Urinary bladder (tissue), 4 donors: Measurements from ENCODE around the gene DCX. TPM values are rescaled to one million over a fixed set of nuclear protein-coding genes. Genes with fewer than 3 reads are reported as not detected.

Experiments used
- DNase-seq: peaks from one replicate; pipeline ENCODE4 v3.0.0-alpha.2; 2015; ENCODE audit errors: extremely low spot score
- H3K27ac ChIP-seq: one replicate; pipeline ENCODE4 v1.5.1; 2013; ENCODE audit warnings: low read depth, mild to moderate bottlenecking, moderate library complexity
- H3K36me3 ChIP-seq: one replicate; pipeline ENCODE4 v1.6.1; 2013; ENCODE audit warnings: mild to moderate bottlenecking, moderate library complexity; ENCODE audit not compliant: insufficient read depth
- H3K4me1 ChIP-seq: one replicate; pipeline ENCODE4 v1.6.1; 2013; ENCODE audit warnings: mild to moderate bottlenecking, moderate library complexity; ENCODE audit not compliant: insufficient read depth
- H3K4me3 ChIP-seq: one replicate; pipeline ENCODE4 v1.5.1; 2013; ENCODE audit warnings: low read depth, low read length
- WGBS: extraction: QIAGEN DNeasy Blood & Tissue Kit; methylation state at CpG from one replicate; pipeline ENCODE4 v1.1.7; 2013; 5-methylcytosine and 5-hydroxymethylcytosine counted together
- polyA plus RNA-seq: library from polyadenylated mRNA; stranded (reverse); fragments of 200-250 nt; gene quantifications from one replicate; pipeline ENCODE4 v1.2.3, GENCODE V29; 2013
- total RNA-seq: library from RNA; depleted of rRNA; stranded (reverse); fragments of >200 nt; gene quantifications from one replicate; pipeline ENCODE4 v1.2.3, GENCODE V29; 2014
- donor health status: healthy with polysubstance abuse.
- donor health status: healthy.

DCX gene
- total RNA-seq: 9.6 TPM
- polyA plus RNA-seq: 0.04 TPM

GRCh38 chrX:111411983-111412382 lies at the start of gene DCX:
DCX (minus strand) TSS chrX:111412192; CDS start chrX:111410398, 1,794 bp downstream.
- no peak for DNase-seq
- H3K27ac ChIP-seq: no peak within 1 kb of the TSS
- no peaks in the 10 kb centered on the region for H3K36me3 ChIP-seq
- no peaks in the 10 kb centered on the region for H3K4me1 ChIP-seq
- 12% methylated on average over 3 of the region's 3 CpGs for WGBS
- no peak within 1 kb of the TSS for H3K4me3 ChIP-seq

- H3K4me1 ChIP-seq: no peaks in the 10 kb centered on the region
- no peak for DNase-seq
- H3K27ac ChIP-seq: no peak overlapping the region
- H3K36me3 ChIP-seq: no peaks in the 10 kb centered on the region
- H3K4me3 ChIP-seq: no peak overlapping the region
These were observed 48.6 kb upstream of the DCX start for GRCh38 chrX:111460607-111461006.

GRCh38 chrX:111447298-111447697 lies 35.3 kb upstream of the DCX start:
- 36% methylated on average over 3 of the region's 3 CpGs for WGBS
- no peak overlapping the region for H3K4me3 ChIP-seq
- H3K27ac ChIP-seq: no peak overlapping the region
- H3K36me3 ChIP-seq: no peaks in the 10 kb centered on the region
- no peak for DNase-seq
- H3K4me1 ChIP-seq: no peaks in the 10 kb centered on the region

GRCh38 chrX:111445485-111445884 lies 33.5 kb upstream of the DCX start:
- H3K4me1 ChIP-seq: no peaks in the 10 kb centered on the region
- DNase-seq: no peak
- H3K27ac ChIP-seq: no peak overlapping the region
- H3K36me3 ChIP-seq: no peaks in the 10 kb centered on the region
- WGBS: 35% methylated on average over 3 of the region's 3 CpGs
- H3K4me3 ChIP-seq: no peak overlapping the region

DNA sequence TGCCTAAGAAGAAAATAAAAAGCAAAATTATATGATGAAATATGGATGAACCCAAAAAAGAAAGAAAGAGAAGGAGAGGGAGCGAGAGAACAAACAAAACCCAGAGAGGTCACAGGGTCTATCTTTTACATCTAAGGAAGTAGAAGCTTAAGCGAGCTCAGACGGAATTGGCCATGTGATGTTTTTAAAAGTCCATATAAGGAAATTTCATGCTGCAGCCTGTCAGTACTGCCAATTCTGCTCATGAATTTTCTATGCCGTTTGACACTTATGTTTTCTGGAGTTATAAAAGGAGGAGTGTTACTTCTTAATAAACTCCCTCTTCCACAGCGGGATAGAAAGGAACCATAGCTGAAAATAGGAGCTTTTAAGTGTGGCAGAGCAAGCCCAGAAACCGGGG lies 32.9 kb upstream of the DCX start:
- DNase-seq: no peak
- Histone ChIP-seq H3K27ac (no peak overlapping the region), H3K36me3 (no peaks in the 10 kb centered on the region), H3K4me3 (no peak overlapping the region), H3K4me1 (no peaks in the 10 kb centered on the region)
- 59% methylated on average over 6 of the region's 6 CpGs for WGBS

- 100% methylated on average over 1 of the region's 1 CpG for WGBS
- Histone ChIP-seq H3K4me1 (no peaks in the 10 kb centered on the region), H3K27ac (no peak overlapping the region), H3K36me3 (no peaks in the 10 kb centered on the region), H3K4me3 (no peak overlapping the region)
- DNase-seq: no peak
These were observed 32.0 kb upstream of the DCX start for GRCh38 chrX:111443946-111444345.

DNA sequence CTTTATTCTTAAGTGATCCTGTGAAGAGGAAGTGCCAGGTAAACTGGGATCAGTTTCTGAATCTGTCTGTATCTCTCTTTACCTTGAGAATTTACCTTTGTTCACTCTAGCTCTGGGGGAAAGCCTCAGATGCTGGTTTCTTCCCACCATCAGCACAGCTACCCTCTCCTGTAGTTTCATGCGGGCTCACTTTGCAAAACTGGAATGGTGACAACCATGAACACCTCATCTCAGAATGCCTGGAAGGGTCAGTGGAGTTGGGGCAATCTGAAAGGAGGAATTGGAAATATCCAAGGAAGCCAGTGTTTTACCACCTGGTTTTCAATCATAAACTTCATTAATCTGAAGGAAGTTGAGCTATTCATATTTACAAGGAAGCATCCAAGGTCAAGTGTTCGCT lies 30.8 kb upstream of the DCX start:
- Histone ChIP-seq H3K36me3 (no peaks in the 10 kb centered on the region), H3K4me3 (no peak overlapping the region), H3K27ac (no peak overlapping the region), H3K4me1 (no peaks in the 10 kb centered on the region)
- 97% methylated on average over 2 of the region's 2 CpGs for WGBS
- DNase-seq: no peak

DNA sequence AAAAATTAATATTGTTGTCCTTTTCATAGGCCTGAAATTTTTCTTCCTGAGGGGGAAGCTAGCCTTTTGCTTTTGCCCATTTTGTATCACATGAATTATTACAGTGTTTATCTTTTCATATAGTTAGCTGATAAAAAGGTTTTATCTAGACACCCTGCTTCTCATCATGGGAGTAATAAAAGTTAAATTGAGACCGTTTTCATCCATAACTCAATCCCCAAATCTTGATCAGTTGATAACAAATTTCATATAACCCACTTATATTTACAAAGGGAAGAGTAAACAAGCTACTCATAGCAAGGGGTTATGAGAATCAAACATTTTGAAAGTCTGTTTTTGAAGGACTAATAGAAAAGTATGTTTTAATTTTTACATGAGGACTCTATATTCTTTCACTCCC lies 23.5 kb upstream of the DCX start:
- WGBS: 13% methylated on average over 1 of the region's 1 CpG
- no peak overlapping the region for H3K27ac ChIP-seq
- no peaks in the 10 kb centered on the region for H3K4me1 ChIP-seq
- DNase-seq: no peak
- no peaks in the 10 kb centered on the region for H3K36me3 ChIP-seq
- no peak overlapping the region for H3K4me3 ChIP-seq

DNA sequence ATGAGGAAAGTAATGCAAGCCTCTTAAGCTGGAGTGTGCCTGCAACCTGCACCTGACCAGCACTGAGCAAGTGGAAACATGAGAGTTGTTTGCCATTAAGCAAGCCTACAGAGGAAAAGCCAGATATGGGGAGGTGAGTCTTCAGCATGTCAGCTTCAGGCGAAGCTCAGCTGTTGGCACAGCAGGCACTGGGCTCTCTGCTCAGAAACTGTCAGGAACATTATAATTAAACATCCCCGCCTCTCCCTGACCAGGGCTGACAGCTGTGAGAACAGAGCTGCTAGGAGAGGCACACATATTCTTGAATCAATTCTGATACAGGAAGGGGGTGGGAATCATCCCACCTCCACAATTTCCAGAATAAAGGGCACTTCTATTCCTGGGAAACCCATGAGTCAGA lies 19.0 kb upstream of the DCX start:
- Histone ChIP-seq H3K4me3 (no peak overlapping the region), H3K4me1 (no peaks in the 10 kb centered on the region), H3K27ac (no peak overlapping the region), H3K36me3 (no peaks in the 10 kb centered on the region)
- no peak for DNase-seq
- WGBS: 60% methylated on average over 2 of the region's 2 CpGs

- no peaks in the 10 kb centered on the region for H3K4me1 ChIP-seq
- H3K36me3 ChIP-seq: no peaks in the 10 kb centered on the region
- H3K27ac ChIP-seq: no peak overlapping the region
- no peak overlapping the region for H3K4me3 ChIP-seq
- no peak for DNase-seq
- 59% methylated on average over 2 of the region's 2 CpGs for WGBS
These were observed 435 bp downstream of the DCX start for GRCh38 chrX:111411557-111411956.

DNA sequence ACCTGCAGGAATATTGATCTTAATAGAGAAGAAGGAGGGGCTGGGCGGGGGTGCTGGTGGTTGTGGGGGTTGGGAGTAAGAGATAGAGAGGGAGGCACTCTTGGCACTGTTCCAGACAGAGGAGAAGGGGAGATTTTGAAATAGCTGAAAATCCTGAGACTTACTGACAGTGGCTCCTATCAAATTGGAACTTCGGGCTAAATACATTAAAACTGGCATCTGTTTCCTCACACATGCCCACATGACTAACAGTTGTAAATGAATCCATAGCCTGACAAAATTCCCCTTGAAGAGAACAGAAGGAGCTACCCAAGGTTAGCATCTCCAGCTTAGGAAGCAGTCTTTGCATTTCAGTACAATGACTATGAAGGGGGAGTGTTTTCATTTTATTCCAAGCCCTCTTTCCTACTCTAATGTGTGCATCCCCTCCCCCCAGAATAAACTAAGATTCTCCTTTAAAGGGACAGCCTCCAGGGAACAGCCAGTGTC lies 1.4 kb downstream of the DCX start:
- WGBS: 22% methylated on average over 2 of the region's 2 CpGs
- Histone ChIP-seq H3K27ac (no peak overlapping the region), H3K36me3 (no peaks in the 10 kb centered on the region), H3K4me3 (no peak overlapping the region), H3K4me1 (no peaks in the 10 kb centered on the region)
- no peak for DNase-seq

GRCh38 chrX:111409326-111409725 lies 2.7 kb downstream of the DCX start:
- 83% methylated on average over 3 of the region's 3 CpGs for WGBS
- Histone ChIP-seq H3K27ac (no peak overlapping the region), H3K36me3 (no peaks in the 10 kb centered on the region), H3K4me1 (no peaks in the 10 kb centered on the region), H3K4me3 (no peak overlapping the region)
- DNase-seq: no peak

DNA sequence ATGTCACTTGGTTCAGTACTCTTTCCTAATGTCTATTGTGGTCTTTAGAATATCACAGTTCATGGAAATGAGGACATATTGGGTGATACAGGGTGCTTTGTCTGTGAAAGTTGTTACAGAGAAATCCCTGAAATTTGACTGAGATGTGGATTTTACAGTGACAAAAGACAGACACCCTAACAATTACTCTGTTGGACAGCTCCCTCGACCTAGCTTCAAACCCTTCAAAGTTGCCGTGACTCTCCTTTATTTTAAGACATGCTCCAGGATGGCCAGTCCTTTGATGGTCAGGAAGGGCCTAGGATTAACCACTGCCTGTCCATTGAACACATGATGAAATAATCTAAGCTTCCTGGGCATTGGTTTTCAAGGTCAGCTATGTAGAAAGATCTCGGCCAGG lies 4.0 kb downstream of the DCX start:
- WGBS: 39% methylated on average over 3 of the region's 3 CpGs
- DNase-seq: no peak

GRCh38 chrX:111402344-111402743 lies 9.6 kb downstream of the DCX start:
- no peak overlapping the region for H3K4me3 ChIP-seq
- DNase-seq: no peak
- WGBS: 61% methylated on average over 2 of the region's 2 CpGs
- no peaks in the 10 kb centered on the region for H3K36me3 ChIP-seq
- H3K27ac ChIP-seq: no peak overlapping the region
- no peaks in the 10 kb centered on the region for H3K4me1 ChIP-seq

More for the DNA sequence above, 4.0 kb downstream of the DCX start:
- Histone ChIP-seq H3K36me3 (no peaks in the 10 kb centered on the region), H3K4me3 (no peak overlapping the region), H3K4me1 (no peaks in the 10 kb centered on the region), H3K27ac (no peak overlapping the region)

- H3K4me1 ChIP-seq: no peaks in the 10 kb centered on the region
- no peak overlapping the region for H3K4me3 ChIP-seq
- DNase-seq: no peak
- WGBS: 97% methylated on average over 2 of the region's 2 CpGs
- no peak overlapping the region for H3K27ac ChIP-seq
- H3K36me3 ChIP-seq: no peaks in the 10 kb centered on the region
These were observed 16.8 kb downstream of the DCX start for GRCh38 chrX:111395149-111395548.
